Measurements from ENCODE around the gene ELF3. TPM values are rescaled to one million over a fixed set of nuclear protein-coding genes. Genes with fewer than 3 reads are reported as not detected.
"Not testable (repeated sequence)": the region's sequence is repeated elsewhere in the genome, so short reads cannot be mapped to it uniquely, and the experiment has no call there.

The ELF3 gene
- polyA plus RNA-seq (2013, experiment 1 of 2; ENCODE audit: insufficient read length): 0.10 TPM
- 0.16 TPM for polyA plus RNA-seq (2013, experiment 2 of 2; ENCODE audit: insufficient read length)

GRCh38 chr1:202010180-202011015 lies at the start of gene ELF3:
Gene ELF3 (plus strand): TSS chr1:202010587. CDS start chr1:202011137, 550 bp downstream.
- DNase-seq: no peak

- not testable (repeated sequence) for DNase-seq
Observed at GRCh38 chr1:201962382-201962781, 48.0 kb upstream of the ELF3 start.

- peak; percentile 75 for DNase-seq
Observed at GRCh38 chr1:201964261-201964660, 46.1 kb upstream of the ELF3 start.

GRCh38 chr1:201966171-201966570 lies 44.2 kb upstream of the ELF3 start:
- DNase-seq: no peak

GRCh38 chr1:201968202-201968925 lies 42.0 kb upstream of the ELF3 start:
- DNase-seq: no peak

GRCh38 chr1:201970334-201971159 lies 39.8 kb upstream of the ELF3 start:
- DNase-seq: peak; percentile 64

GRCh38 chr1:201982082-201982622 lies 28.2 kb upstream of the ELF3 start:
- no peak for DNase-seq

GRCh38 chr1:201982623-201983379 lies 27.6 kb upstream of the ELF3 start, which contains the start of gene RNPEP:
Gene RNPEP (plus strand): TSS chr1:201982648. CDS start chr1:201982667, 19 bp downstream.
- peak; percentile 80 for DNase-seq

- DNase-seq: no peak
Observed at GRCh38 chr1:201983380-201983805, 27.0 kb upstream of the ELF3 start.

GRCh38 chr1:201984446-201984845 lies 25.9 kb upstream of the ELF3 start:
- no peak for DNase-seq

GRCh38 chr1:201985355-201985754 lies 25.0 kb upstream of the ELF3 start:
- DNase-seq: no peak

GRCh38 chr1:201988601-201989000 lies 21.8 kb upstream of the ELF3 start:
- no peak for DNase-seq

- DNase-seq: no peak
Observed at GRCh38 chr1:201989354-201990128, 20.8 kb upstream of the ELF3 start.

- DNase-seq: no peak
Observed at GRCh38 chr1:201990427-201990826, 20.0 kb upstream of the ELF3 start.

GRCh38 chr1:201999625-202000238 lies 10.7 kb upstream of the ELF3 start:
- peak; percentile 58 for DNase-seq

GRCh38 chr1:202002507-202002906 lies 7.9 kb upstream of the ELF3 start:
- no peak for DNase-seq

- DNase-seq: no peak
Observed at GRCh38 chr1:202004711-202005110, 5.7 kb upstream of the ELF3 start.

- peak; percentile 57 for DNase-seq
Observed at GRCh38 chr1:202005958-202006357, 4.4 kb upstream of the ELF3 start.

GRCh38 chr1:202007304-202007703 lies 3.1 kb upstream of the ELF3 start:
- DNase-seq: no peak

Measured in fibroblast of skin of back (primary cell).